H1 (cell line): ENCODE measurements around the gene FAM13C. TPM values are rescaled to one million over a fixed set of nuclear protein-coding genes. Genes with fewer than 3 reads are reported as not detected.

Source experiments
- CBX5 ChIP-seq: fragments of 300-800, 300-1000 bp; sonication (generic); IDR thresholded peaks from 2 replicates; pipeline ENCODE4 v1.7.1; 2016; ENCODE audit warnings: antibody characterized with exemption, low read length, low read depth
- CHD1 ChIP-seq: IDR thresholded peaks from 2 replicates; pipeline ENCODE4 v1.6.1; 2012; ENCODE audit warnings: low read depth, low read length, improper control_type of control experiment
- HDAC6 ChIP-seq: IDR thresholded peaks from one replicate; pipeline ENCODE4 v1.7.1; 2012; ENCODE audit warnings: low read depth, mild to moderate bottlenecking, inconsistent platforms, low read length, moderate library complexity
- KDM4A ChIP-seq: IDR thresholded peaks from one replicate; pipeline ENCODE4 v1.7.1; 2012; ENCODE audit warnings: low read depth, mild to moderate bottlenecking, moderate library complexity, low read length, inconsistent platforms; ENCODE audit not compliant: severe bottlenecking
- RFX5 ChIP-seq: IDR thresholded peaks from 2 replicates; pipeline ENCODE4 v1.6.1; 2011; ENCODE audit warnings: low read depth, low read length, improper control_type of control experiment, borderline replicate concordance
- SIX5 ChIP-seq: IDR thresholded peaks from 2 replicates; pipeline ENCODE4 v1.6.1; 2011; ENCODE audit warnings: mild to moderate bottlenecking, low read depth, low read length
- SUZ12 ChIP-seq: fragments of 200-600 bp; sonication (generic); IDR thresholded peaks from 2 replicates; pipeline ENCODE4 v1.6.1; 2012; ENCODE audit warnings: mild to moderate bottlenecking, inconsistent platforms, low read length, moderate library complexity, mixed read lengths
- TBP ChIP-seq: IDR thresholded peaks from 2 replicates; pipeline ENCODE4 v1.6.1; 2011; ENCODE audit warnings: low read depth, low read length, improper control_type of control experiment
- TEAD4 ChIP-seq: IDR thresholded peaks from 2 replicates; pipeline ENCODE4 v1.6.1; 2012; ENCODE audit warnings: low read depth, low read length, inconsistent platforms, mixed read lengths
- YY1 ChIP-seq: IDR thresholded peaks from 2 replicates; pipeline ENCODE4 v1.6.1; 2011; ENCODE audit warnings: low read depth, mild to moderate bottlenecking, low read length
- ZNF274 ChIP-seq: IDR thresholded peaks from 2 replicates; pipeline ENCODE4 v1.7.0; 2012; ENCODE audit warnings: low read length, borderline replicate concordance; ENCODE audit errors: extremely low read depth
- polyA plus RNA-seq, 7 experiments: library from polyadenylated mRNA; depleted of rRNA in 3 of 7; stranded (reverse) in 5 of 7; unstranded in 2 of 7; fragments of >200 nt in 5 of 7; fragments of 200-250 nt in 2 of 7; gene quantifications; 1 replicate in 5 of 7; 2 replicates in 1 of 7; 4 replicates in 1 of 7; pipeline versions ENCODE4 v1.2.1 to v1.2.3, GENCODE V29; 2011 to 2013; ENCODE audit warnings: missing spikeins in 2 of 7, mixed read lengths in 2 of 7
- total RNA-seq: library from RNA; stranded (reverse); fragmentation: NEBNext Ultra II Directional; extraction: Animal tissue kit (Norgen Biotek cat#: 25700); gene quantifications from 2 replicates; pipeline ENCODE4 v1.2.1, GENCODE V29; 2021
- TF ChIP-seq, protein P1 (sequence below): fragments of 300-600 bp; sonication (generic); IDR thresholded peaks from 2 replicates; pipeline ENCODE4 v1.7.1; 2012; ENCODE audit warnings: low read length, moderate library complexity, mild to moderate bottlenecking, inconsistent platforms; ENCODE audit not compliant: insufficient replicate concordance

FAM13C gene
- total and polyA plus RNA-seq, 2 of the 8 experiments (the other 6 are each of a cell fraction or from before 2014, with no cell fraction given): 0.56 to 0.62 TPM

DNA sequence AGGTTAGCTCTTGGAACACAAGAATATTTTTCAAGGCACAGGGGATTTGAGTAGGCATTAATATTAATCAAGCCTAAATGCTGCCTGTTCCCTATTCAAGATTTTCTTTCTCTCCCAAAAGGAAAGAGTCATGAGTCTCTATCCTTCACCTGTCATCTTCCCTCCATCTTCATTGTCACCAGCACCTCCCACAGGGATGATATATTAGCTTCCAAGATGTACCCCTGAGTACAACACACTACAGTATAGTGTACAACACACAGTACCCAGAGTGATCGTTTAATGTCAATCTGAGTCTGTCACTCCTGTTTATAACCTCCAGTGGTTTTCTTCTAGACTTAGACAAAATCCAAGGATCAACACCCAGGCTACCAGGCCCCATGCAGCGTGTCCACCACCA lies 50.1 kb downstream of the FAM13C start (continued):
- TF ChIP-seq, protein P1, sequence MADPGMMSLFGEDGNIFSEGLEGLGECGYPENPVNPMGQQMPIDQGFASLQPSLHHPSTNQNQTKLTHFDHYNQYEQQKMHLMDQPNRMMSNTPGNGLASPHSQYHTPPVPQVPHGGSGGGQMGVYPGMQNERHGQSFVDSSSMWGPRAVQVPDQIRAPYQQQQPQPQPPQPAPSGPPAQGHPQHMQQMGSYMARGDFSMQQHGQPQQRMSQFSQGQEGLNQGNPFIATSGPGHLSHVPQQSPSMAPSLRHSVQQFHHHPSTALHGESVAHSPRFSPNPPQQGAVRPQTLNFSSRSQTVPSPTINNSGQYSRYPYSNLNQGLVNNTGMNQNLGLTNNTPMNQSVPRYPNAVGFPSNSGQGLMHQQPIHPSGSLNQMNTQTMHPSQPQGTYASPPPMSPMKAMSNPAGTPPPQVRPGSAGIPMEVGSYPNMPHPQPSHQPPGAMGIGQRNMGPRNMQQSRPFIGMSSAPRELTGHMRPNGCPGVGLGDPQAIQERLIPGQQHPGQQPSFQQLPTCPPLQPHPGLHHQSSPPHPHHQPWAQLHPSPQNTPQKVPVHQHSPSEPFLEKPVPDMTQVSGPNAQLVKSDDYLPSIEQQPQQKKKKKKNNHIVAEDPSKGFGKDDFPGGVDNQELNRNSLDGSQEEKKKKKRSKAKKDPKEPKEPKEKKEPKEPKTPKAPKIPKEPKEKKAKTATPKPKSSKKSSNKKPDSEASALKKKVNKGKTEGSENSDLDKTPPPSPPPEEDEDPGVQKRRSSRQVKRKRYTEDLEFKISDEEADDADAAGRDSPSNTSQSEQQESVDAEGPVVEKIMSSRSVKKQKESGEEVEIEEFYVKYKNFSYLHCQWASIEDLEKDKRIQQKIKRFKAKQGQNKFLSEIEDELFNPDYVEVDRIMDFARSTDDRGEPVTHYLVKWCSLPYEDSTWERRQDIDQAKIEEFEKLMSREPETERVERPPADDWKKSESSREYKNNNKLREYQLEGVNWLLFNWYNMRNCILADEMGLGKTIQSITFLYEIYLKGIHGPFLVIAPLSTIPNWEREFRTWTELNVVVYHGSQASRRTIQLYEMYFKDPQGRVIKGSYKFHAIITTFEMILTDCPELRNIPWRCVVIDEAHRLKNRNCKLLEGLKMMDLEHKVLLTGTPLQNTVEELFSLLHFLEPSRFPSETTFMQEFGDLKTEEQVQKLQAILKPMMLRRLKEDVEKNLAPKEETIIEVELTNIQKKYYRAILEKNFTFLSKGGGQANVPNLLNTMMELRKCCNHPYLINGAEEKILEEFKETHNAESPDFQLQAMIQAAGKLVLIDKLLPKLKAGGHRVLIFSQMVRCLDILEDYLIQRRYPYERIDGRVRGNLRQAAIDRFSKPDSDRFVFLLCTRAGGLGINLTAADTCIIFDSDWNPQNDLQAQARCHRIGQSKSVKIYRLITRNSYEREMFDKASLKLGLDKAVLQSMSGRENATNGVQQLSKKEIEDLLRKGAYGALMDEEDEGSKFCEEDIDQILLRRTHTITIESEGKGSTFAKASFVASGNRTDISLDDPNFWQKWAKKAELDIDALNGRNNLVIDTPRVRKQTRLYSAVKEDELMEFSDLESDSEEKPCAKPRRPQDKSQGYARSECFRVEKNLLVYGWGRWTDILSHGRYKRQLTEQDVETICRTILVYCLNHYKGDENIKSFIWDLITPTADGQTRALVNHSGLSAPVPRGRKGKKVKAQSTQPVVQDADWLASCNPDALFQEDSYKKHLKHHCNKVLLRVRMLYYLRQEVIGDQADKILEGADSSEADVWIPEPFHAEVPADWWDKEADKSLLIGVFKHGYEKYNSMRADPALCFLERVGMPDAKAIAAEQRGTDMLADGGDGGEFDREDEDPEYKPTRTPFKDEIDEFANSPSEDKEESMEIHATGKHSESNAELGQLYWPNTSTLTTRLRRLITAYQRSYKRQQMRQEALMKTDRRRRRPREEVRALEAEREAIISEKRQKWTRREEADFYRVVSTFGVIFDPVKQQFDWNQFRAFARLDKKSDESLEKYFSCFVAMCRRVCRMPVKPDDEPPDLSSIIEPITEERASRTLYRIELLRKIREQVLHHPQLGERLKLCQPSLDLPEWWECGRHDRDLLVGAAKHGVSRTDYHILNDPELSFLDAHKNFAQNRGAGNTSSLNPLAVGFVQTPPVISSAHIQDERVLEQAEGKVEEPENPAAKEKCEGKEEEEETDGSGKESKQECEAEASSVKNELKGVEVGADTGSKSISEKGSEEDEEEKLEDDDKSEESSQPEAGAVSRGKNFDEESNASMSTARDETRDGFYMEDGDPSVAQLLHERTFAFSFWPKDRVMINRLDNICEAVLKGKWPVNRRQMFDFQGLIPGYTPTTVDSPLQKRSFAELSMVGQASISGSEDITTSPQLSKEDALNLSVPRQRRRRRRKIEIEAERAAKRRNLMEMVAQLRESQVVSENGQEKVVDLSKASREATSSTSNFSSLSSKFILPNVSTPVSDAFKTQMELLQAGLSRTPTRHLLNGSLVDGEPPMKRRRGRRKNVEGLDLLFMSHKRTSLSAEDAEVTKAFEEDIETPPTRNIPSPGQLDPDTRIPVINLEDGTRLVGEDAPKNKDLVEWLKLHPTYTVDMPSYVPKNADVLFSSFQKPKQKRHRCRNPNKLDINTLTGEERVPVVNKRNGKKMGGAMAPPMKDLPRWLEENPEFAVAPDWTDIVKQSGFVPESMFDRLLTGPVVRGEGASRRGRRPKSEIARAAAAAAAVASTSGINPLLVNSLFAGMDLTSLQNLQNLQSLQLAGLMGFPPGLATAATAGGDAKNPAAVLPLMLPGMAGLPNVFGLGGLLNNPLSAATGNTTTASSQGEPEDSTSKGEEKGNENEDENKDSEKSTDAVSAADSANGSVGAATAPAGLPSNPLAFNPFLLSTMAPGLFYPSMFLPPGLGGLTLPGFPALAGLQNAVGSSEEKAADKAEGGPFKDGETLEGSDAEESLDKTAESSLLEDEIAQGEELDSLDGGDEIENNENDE: no peak
- no peak for TF ChIP-seq ZNF274
- no peak for TF ChIP-seq SIX5
- TF ChIP-seq KDM4A: no peak
- no peak for TF ChIP-seq TEAD4
- TF ChIP-seq CBX5: no peak
- no peak for TF ChIP-seq SUZ12
- TF ChIP-seq RFX5: no peak
- TF ChIP-seq TBP: no peak
- TF ChIP-seq CHD1: no peak
- no peak for TF ChIP-seq YY1
- TF ChIP-seq HDAC6: no peak
